ENCODE results near the gene EFTUD2. TPM values are rescaled to one million over a fixed set of nuclear protein-coding genes. Genes with fewer than 3 reads are reported as not detected.

Gene EFTUD2
- total RNA-seq, 1 donor from 2014 or later: 145 TPM

DNA sequence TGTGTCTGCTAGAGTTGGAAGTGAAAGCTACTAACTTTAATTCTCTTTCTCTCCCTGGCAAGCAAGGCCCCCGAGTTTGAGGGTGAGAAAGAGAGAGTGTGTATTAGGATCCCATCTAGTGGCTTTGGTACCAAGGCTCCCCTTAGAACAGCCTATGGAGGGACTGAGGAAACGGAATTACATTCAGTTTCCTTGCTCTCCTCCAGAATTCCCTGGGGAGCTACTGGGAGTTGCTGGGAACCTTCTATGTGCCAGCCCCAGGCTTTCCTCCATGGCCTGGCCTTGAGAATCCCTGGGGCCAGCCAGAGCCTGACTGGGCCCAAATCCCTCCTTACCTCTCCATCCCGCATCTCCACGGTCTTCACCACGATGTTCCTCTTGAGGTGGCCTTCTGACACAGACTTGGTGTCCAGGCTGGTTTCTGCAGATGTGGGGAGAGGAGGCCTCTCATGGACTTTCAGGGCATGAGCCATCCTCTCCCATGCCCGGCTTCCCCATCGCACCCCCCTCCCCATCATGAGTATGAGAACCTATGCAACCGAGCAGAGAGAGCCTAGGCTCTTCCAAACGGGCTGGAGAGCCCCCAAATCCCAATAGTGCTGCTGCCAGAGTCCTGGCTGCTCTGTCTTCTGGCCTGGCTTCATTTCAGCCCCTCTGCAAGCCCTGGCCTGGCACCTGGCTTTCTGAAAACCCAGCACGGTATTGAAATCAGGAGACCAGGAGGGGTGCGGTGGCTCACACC, 8.7 kb upstream of the EFTUD2 start:
- no peak for DNase-seq (ENCODE audit: low spot score in 2 of 2, unreplicated experiment in 2 of 2)
- H3K4me1 Mint-ChIP-seq: peaks cover 2% of the 10 kb centered on the region

DNA sequence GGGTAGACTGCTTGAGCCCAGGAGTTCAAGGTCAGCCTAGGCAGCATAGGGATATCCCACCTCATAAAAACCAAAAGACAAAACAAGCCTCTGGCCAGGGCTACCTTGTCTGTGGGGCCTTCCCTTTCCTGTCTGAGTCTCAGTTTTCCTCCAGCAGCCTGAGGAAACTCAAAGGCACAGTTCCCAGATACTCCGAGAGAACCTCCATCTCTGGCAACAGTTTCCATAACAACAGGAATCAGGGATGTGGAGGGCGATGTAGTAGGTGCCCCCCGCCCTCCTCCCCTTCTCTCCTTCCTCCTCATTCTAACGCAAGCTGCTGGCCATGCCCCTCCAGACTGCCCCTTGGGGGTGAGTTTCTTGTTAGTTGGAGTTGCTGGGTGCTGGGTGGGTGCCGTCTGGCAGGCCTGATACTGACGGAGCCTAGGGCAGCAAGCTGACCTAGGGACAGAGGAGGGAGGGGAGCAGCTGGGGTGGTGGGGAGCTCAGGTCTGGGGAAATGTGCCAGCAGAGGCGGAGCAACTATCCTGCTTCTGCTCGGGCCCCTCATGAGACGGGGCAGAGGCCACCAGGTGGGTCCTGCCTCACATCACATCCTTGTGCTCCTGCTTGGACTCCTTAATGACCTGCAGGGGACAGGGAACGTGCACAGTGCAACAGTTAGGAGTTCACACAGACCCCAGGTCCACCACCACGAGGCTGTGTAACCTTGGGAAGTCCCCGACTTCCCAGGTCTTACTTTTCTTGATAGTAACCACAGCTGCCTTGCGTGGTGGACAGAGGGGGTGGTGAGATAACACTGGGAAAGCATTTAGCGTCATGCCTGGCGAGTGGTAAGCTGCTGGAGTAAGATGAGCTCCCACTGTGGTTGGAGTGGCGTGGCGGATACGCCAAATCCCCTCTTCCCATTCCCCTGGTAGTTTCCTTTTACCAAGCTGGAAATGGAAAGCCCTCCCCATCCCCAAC, 7.8 kb upstream of the EFTUD2 start:
- no peak overlapping the region for H3K4me3 Mint-ChIP-seq
- H3K27ac Mint-ChIP-seq: no peak overlapping the region
- H3K9me3 Mint-ChIP-seq: no peaks in the 10 kb centered on the region
- no peak for DNase-seq (ENCODE audit: low spot score in 2 of 2, unreplicated experiment in 2 of 2)
- TF ChIP-seq, protein P1, sequence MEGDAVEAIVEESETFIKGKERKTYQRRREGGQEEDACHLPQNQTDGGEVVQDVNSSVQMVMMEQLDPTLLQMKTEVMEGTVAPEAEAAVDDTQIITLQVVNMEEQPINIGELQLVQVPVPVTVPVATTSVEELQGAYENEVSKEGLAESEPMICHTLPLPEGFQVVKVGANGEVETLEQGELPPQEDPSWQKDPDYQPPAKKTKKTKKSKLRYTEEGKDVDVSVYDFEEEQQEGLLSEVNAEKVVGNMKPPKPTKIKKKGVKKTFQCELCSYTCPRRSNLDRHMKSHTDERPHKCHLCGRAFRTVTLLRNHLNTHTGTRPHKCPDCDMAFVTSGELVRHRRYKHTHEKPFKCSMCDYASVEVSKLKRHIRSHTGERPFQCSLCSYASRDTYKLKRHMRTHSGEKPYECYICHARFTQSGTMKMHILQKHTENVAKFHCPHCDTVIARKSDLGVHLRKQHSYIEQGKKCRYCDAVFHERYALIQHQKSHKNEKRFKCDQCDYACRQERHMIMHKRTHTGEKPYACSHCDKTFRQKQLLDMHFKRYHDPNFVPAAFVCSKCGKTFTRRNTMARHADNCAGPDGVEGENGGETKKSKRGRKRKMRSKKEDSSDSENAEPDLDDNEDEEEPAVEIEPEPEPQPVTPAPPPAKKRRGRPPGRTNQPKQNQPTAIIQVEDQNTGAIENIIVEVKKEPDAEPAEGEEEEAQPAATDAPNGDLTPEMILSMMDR (IDR thresholded peaks at IDR 0.05; ENCODE audit: unreplicated experiment): no peak
- H3K4me1 Mint-ChIP-seq: peaks cover 2% of the 10 kb centered on the region
- no peaks in the 10 kb centered on the region for H3K36me3 Mint-ChIP-seq
- peaks cover 24% of the 10 kb centered on the region for H3K27me3 Mint-ChIP-seq (ENCODE audit: low read depth)

More for the DNA sequence above, 8.7 kb upstream of the EFTUD2 start:
- TF ChIP-seq, protein P1 (IDR thresholded peaks at IDR 0.05; ENCODE audit: unreplicated experiment): no peak
- Mint-ChIP-seq H3K4me3 (no peak overlapping the region), H3K36me3 (no peaks in the 10 kb centered on the region), H3K9me3 (no peaks in the 10 kb centered on the region), H3K27me3 (ENCODE audit: low read depth) (peaks cover 31% of the 10 kb centered on the region), H3K27ac (no peak overlapping the region)

DNA sequence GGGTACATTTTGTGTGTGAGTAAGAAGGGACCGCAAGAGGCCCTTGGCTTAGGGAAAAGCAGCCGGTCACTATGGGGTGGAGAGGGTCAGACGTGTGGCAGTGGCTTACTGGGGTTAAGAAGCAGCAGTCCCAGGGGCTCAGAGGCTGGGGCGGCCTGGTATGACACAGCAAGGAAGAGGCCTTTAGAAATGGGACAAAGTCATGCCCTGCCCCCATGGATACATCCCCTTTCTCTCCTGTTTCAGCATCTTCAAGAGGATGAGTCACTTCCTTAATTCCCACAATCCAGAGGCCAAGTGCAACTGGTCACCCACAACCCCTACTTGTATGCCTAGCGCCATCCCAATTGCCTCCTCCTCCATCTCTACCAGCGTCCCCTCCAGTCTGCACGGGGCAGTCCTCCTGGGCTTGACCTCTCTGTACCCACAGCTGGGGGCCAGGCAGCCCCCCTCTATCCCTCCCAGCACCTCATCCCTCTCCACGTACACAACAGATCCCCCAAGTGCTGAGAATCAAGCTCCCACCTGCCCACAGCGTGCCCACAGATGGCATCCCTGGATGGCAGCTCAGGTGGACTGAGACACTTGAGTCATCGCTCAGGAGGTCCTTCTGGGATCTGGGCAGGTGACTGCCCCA, 6.9 kb upstream of the EFTUD2 start:
- peaks cover 16% of the 10 kb centered on the region for H3K27me3 Mint-ChIP-seq (ENCODE audit: low read depth)
- no peaks in the 10 kb centered on the region for H3K36me3 Mint-ChIP-seq
- no peak overlapping the region for H3K27ac Mint-ChIP-seq
- H3K4me3 Mint-ChIP-seq: no peak overlapping the region
- H3K9me3 Mint-ChIP-seq: no peaks in the 10 kb centered on the region
- no peaks in the 10 kb centered on the region for H3K4me1 Mint-ChIP-seq
- TF ChIP-seq, protein P1 (IDR thresholded peaks at IDR 0.05; ENCODE audit: unreplicated experiment): no peak
- DNase-seq (ENCODE audit: low spot score in 2 of 2, unreplicated experiment in 2 of 2): no peak

DNA sequence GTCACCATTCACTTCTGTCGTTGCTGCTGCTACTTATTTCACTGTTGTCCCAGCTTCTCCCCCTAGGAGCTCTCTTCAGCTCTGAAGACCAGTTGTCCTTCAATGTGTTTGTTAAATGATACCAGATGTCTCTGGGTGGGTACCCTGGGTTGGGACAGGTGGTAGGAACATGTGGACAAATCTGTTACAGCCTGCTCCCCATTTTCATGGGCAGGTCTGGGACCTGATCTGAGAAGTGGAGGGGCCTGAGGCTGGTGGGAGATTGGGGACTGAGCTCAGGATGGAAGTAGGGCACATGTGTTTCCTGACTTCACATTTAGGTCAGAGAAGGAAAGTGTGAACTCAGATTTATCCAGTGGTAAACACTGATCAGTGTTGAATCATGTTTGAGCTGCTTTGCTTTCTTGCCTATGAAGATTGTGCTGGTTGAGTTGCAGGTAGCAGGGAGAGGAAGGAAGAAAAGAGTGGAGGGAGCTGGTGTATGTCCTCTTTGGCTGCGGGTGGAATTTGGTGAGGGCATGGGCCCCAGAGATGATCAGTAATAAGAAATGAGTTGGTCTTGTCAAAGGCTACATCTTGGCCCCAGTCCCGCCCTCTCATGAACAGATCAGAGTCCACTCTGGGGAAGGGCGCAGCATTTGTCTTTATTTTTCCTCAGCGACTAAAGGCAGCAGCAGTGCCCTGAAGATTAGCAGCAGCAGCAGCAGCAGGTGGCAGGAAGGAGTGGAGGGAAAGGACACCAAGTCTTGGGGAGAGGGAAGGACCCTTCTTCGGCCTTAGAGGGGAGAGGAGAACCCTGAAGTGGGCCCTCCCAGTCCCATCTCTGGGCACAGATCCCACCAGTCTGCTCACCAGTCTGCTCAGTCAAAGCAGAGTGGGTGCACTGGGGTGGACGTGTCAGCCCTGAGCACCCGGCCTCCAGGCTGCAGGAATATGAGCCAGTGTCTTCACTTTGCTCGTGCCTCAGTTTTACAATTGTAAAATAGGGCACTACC, 6.1 kb upstream of the EFTUD2 start:
- Mint-ChIP-seq H3K27me3 (ENCODE audit: low read depth) (peaks cover 9% of the 10 kb centered on the region), H3K27ac (no peak overlapping the region), H3K4me3 (no peak overlapping the region)

More for the DNA sequence above, 6.1 kb upstream of the EFTUD2 start:
- TF ChIP-seq, protein P1 (IDR thresholded peaks at IDR 0.05; ENCODE audit: unreplicated experiment): no peak
- no peak for DNase-seq (ENCODE audit: low spot score in 2 of 2, unreplicated experiment in 2 of 2)
- Mint-ChIP-seq H3K4me1 (peaks cover 1% of the 10 kb centered on the region), H3K9me3 (no peaks in the 10 kb centered on the region), H3K36me3 (no peaks in the 10 kb centered on the region)
